HG02763 (cell line): ENCODE data around the gene CAV2.
"Not testable (repeated sequence)": the region's sequence is repeated elsewhere in the genome, so short reads cannot be mapped to it uniquely, and the experiment has no call there.

ENCODE experiments used
- ATAC-seq: cut with Tn5 transposase; IDR thresholded peaks from one replicate; pipeline ENCODE4 v1.9.1; 2021; ENCODE audit warnings: mild to moderate bottlenecking, moderate library complexity; ENCODE audit not compliant: unreplicated experiment

The CAV2 gene, protein sequence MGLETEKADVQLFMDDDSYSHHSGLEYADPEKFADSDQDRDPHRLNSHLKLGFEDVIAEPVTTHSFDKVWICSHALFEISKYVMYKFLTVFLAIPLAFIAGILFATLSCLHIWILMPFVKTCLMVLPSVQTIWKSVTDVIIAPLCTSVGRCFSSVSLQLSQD

DNA sequence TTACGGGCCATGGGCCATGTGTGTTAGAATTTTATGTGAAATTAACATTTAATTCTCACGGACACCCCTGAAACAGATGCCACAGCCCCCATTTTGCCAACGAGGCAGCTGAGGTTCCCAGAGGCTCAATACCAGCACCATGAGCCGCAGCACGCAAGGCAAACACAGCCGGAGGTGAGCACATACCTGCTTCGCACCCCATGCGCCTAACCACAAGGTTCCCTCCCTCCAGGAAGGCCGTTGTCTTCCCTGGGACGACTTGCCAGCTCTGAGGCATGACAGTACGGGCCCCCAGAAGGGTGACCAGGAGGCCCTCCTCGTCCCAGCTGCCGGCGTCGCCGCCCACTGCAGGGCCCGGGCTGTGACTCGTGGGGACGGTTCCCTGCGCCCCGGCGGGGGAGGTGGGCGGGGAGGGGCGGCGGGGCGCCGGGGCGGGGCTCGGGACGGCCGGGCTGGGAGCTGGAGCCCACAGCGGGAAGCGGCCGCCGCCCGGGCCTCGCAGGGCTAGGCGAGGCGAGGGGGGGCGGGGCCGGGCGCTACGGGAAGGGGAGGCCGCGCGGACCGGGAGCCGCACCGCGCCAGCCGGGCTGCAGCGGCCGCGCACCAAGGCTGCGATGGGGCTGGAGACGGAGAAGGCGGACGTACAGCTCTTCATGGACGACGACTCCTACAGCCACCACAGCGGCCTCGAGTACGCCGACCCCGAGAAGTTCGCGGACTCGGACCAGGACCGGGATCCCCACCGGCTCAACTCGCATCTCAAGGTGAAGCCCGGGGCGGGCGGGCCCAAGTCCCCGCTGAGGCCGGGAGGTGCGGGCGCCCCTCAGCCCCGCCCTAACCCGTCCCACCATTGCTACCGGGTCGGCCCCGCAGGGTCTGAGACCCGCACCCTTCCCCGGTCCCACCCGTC lies at the start of gene CAV2:
TSS of gene CAV2 (plus strand) at position 571 of the 910 bp plus-strand sequence. CDS start at position 615, 44 bp downstream.
- no peak for ATAC-seq

DNA sequence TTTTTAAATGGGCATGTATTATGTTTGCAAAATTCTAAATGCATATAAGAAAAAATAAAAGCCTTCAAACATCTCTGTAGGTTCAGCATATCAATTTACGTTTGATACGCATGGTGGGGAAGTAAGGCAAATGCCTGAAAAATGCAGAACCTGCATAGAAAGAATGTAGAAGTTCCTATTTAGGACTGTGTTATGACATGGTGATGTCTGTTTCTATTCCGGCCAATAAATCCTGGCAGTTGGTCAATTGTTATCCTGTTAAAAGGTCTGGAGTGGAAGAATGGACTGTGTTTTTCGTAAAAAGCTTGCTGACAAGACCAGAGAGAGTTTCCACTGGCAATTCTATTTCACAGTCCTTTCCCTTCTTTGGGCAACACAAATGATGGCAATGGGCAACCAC lies 49.6 kb upstream of the CAV2 start:
- ATAC-seq: no peak

DNA sequence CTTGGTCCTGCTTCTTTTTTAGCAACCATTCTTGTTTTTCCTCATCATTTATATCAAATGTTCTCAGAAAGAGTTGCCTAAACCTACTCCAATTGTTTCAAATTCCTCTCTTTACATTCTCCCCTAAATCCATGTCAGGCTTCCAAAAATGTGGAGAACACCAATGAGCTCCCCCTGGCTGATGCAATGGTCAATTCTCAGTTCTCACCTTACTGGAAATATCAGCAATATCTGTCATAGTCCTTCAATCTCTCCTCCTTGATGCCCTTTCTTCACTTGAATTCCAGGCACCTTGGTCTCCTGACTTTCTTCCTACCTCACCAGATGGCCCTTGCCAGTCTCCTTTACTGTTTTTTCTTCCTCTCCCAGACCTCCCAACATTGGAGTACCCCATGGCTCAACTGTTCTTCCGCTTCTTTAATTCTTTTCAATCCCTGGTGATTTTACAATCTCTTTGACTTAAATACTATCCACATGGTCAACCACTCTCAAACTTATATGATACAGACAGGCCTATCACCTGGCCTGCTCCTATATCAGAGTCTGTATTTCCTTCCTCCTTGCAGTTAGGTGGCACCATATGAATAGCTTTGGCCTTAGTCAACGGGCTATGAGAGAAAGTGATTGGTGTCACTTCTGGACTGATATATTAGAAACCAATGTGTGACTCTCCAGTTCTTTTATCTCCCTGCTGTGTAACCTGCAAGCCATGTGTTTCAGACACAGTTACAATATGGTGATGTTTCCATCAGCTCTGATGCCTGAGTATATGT lies 47.4 kb upstream of the CAV2 start:
- no peak for ATAC-seq

DNA sequence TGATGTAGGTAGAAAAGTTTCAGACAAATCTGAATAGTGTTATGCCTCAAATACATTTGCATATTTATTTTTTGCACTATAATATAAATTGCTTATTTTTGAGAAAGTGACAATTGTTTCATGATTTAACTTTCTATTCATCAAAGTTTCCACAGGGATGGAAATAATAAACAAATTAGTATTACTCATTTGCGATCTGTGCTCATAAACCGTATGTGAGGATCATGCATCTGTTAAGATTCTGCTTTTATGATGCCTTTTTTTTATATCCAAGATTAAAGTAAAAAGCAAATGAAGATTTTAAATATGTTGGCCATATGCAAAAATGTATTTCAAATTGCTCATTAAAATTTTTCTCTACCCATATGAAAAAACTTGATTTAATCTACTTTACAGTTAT lies 45.2 kb upstream of the CAV2 start:
- no peak for ATAC-seq

DNA sequence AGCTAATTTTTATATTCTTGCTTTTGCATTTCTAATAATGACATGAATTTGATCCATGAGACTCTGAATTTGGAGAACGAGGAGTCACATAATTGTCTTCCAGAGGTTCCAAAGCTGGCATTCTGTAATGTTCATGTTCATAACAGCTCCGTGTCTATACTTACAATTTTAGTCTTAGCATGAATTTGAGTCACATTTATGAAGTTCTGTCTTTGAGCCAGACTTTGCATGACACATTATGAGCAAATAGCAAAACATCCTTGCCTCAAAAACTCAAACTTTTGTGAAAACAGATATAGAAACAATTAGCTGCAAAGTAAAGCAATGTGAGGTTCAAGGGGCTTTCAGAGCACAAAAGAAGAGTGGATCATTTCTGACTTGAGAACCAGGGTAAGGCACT lies 44.5 kb upstream of the CAV2 start:
- ATAC-seq: no peak

DNA sequence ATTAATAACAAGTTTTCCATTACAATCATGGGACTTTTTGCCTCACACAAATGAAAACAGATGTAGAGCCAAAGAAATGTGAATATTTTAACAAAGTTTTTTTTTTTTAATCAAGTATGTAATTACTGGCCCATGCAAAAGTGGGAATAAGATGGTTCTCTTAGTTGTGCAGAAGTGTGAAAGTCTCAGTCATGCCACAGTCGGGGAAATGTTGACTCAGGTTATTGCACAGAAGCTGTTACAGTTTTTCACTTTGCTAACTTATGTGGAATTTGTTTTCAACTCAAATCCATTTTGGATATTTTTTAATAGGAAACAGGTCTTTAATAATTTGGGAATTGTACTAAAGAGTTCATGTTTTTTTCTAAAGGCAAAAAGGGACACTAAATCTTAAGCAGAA lies 44.0 kb upstream of the CAV2 start:
- no peak for ATAC-seq

DNA sequence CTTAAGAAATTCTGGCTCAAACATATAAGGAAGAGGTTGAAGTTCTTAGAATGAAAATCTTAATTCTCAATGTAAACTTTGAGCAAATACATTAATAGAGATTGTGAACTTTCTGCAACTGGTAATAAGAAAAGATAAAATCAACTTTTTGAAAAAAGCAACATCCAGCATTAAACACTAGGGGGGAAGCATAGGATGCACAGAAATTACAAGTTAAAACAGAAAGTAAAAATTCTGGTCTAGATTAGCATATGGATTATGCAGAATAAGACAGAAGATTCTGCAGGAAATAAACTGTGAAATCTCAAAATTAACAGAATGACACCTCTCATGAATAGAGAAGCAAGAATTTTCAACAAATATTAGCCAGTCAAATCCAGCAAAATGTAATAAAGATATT lies 38.0 kb upstream of the CAV2 start:
- ATAC-seq: no peak

DNA sequence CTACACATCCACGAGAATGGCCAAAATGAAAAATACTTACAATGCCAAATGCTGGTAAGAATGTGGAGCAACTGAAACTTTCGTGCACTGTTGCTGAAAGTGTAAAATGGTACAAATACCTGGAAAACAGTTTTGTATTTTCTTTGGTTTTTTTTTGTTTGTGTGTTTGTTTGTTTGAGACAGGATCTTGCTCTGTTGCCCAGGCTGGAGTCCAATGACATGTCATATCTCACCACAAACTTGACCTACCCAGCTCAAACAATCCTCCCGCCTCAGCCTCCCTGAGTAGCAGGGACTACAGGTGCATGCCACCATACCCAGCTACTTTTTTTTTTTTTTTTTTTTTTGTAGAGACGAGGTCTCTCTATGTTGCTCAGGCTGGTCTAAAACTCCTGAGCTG lies 35.6 kb upstream of the CAV2 start:
- ATAC-seq: no peak

DNA sequence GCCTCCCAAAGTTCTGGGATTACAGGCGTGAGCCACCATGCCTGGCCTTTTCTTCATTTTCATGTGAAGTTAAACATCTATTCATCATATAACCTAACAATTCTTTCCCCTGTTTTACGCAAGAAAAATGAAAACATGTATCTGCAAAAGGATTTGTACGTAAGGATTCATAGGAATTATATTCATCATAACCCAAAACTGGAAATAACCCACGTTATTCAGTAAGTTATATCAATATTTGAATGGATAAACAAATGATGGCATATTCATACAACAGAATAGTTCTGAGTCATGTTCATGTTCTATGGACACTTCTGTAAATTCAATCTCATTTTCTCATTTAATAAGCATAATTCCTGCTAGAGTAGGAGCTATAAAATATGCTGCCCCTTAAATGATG lies 35.2 kb upstream of the CAV2 start:
- ATAC-seq: no peak

DNA sequence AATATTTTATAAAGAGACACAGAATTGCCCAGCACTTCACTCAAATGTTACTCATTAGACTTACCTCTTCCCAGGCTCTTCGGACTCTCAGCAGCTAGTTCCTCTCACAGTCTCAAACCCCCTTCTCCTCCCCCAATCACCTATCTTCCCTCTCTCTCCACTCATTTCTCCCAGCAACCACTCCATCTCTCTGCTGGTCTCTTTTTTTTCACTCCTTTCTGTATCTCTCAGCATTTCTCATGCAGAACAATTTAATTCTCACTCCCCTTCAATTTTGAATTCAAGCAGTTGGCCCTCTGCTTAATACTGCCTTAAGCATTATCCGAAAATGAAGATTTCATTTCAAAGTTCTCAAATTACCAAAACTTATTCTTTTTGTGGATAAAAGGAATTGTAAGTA lies 34.4 kb upstream of the CAV2 start:
- ATAC-seq: no peak

DNA sequence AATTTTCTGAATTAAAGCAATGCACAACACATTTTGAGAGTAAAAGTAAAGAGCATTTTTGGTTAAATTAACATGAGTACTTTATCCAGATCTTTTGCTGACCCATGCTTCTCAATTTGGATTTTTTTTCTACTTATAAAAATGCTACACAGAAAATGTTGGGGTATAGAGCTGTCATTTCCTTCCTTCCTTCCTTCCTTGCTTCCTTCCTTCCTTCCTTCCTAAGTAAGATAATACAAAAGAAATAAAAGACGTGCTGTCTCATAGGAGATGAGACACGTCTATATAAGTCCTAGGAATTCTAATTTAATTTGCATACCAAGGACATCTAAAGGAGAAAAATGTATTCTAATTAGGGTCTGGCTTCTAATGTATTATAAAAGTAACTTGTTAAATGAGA lies 31.0 kb upstream of the CAV2 start:
- no peak for ATAC-seq

DNA sequence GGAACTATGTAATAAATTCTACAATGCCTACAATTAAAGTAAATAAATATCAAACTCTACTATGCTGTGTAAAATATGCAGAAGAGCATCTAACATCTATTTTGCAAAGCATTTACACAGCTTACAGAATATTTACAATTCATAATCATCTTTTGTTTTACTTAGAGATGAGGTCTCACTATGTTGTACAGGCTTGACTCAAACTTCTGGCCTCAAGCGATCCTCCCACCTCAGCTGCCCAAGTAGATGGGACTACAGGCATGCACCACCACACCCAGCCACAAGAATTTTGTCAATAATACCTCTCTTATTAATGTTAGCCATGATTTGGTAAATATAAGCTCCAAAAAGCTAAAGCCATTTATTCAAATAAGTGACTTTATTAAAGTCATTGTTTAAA lies 21.9 kb upstream of the CAV2 start:
- no peak for ATAC-seq

DNA sequence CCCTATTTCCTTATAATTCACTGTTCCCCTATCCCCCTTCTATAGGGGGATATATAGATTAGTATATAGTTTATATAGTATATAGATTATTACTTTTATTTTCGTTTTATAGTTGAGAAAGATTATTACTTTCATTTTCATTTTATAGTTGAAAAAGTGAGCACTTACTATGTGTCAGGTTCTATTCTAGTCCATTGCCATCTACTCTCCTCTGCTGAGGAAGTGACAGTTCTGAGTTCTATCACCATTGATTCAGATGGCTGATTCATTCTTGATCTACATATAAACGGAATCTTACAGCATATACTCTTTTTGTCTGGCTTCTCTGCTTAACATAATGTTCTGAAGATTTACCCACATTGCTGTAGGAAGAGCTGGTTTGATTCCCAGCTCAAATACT lies 20.7 kb upstream of the CAV2 start:
- no peak for ATAC-seq

DNA sequence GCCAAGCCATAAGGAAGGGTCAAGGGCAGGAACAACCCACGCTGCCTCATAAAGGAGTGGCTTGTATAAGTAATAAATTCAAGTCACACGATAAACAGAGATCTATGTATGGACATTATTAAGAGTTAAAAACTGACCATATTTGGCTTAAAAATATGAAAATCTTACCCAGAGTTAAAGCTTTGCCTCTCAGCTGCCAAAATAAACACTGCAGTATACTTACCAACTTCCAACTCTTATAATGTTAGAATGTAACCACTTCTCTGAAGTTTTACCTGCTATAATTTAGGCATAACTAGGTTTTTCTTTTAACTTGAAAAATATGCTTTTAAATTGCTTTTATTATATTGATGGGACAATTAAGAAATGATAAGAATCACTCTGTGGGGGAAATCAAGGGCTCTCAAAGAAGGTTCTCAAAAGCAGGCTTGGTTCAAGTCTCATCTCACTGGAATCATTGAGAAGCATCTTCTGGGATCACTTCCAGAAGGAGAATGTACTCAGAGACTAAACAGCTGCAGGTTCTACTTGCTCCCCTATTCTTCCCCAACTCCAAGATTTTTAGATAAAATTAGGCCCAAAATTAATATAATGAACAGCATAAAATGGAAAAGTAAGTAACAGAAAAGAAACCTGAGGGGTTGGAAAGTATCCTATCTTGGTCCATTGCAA lies 16.1 kb upstream of the CAV2 start:
- no peak for ATAC-seq

DNA sequence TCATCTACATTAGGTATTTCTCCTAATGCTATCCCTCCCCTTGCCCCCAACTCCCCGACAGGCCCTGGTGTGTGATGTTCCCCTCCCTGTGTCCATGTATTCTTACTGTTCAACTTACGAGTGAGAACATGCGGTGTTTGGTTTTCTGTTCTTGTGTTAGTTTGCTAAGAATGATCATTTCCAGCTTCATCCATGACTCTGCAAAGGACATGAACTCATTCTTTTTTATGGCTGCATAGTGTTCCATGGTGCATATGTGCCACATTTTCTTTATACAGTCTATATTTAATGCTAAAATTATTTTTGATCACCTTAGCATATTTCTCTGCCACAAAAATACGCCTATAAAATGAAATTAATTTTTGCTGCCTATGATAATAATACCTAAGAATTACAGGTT lies 15.1 kb upstream of the CAV2 start:
- not testable (repeated sequence) for ATAC-seq

DNA sequence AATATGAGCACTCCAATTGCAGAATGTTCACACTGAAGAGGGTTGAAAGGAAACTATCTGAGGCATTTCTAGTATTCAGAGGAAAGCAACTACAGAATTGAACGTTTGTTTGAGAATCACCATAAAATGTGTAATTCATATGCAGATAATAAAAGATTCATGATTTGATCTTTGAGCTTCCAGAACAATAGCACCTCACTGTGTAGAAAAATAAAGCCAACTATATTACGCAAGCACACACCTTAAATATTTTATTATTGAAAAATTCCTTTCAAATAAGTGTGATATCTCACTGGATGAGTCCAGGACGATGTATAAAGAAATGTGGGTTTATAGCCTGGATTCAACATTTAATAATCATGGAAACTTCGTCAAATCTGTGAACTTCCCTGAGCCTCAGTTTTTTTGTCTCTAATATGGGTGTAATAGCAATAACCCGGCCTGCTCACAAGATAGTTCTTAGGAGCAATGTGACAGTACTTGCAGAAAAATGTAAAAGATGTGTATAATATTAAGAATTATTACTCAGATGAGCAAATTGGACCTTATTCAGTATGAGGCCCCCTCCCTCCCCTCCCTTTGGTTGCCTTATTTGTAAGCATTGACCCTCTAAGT lies 11.5 kb upstream of the CAV2 start:
- ATAC-seq: no peak

DNA sequence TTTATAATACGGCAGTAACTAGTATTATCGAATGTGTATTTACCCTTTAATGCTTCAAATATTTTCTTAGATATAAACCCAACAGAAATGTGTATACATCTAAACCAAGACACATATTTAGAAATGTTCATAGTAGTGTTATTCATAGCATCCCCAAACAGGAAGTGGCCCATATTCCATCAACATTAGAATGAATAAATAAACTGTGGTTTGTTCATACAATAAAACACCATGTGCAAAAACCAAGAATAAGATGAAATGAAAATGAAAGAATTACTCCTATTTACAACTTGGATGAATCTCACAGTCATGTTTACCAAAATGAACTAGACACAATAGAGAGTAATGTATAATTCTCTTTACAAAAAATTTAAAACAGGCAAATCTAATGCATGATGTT lies 9.2 kb upstream of the CAV2 start:
- ATAC-seq: no peak

DNA sequence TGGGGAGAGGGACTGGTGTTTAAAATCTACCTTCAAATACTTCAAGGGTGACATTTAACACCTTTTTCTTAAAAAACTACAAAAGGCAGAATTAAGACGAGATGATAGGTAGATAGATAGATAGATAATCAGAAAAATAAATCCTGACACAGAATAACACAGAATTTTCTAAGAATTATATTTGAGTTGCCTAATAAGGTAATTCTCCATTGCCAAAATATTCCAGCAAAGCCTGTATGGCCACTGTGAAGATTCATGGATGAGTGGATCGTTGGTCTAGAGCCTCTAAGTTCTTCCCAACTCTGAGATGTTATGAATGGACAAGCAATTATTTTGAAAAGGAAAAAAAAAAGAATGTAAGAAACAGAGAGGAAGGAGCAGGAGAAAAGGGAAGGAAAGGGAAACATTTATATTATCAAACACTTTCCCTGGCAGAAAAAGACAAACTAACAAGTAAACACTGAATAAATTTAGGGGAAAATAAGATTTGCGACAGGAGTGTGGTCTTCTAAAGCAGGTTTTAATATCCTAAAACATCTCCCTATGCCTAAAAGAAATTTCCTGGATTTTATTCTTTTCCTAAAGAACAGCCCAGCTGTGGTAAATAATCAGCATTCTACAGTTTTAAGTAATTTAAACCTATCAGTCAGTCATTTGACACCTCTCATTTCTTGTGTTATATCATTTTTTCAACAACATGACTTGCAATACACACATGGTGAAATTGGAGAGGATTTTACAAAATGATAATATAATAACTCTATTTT lies 7.5 kb upstream of the CAV2 start:
- no peak for ATAC-seq

DNA sequence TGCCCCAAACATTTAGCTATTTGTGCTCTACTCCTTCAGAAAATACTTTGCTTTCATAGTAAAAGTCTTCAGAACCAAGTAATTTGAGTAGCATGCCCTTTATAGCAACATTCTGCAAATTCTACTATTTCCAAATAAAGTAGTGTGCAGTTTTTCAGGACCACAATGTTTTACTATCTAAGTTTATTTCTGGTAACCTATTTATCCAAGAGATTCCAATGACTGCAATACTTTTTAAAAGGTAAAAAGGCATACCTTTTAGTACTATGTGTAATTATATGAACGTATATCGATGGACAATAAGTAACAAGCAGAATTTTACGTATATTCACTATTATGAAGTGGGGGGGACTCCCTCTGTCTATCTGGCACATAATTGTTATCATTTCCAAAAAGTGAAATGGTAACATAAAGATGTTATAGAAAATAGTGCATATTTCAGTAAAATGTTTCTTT lies 6.9 kb upstream of the CAV2 start:
- no peak for ATAC-seq

DNA sequence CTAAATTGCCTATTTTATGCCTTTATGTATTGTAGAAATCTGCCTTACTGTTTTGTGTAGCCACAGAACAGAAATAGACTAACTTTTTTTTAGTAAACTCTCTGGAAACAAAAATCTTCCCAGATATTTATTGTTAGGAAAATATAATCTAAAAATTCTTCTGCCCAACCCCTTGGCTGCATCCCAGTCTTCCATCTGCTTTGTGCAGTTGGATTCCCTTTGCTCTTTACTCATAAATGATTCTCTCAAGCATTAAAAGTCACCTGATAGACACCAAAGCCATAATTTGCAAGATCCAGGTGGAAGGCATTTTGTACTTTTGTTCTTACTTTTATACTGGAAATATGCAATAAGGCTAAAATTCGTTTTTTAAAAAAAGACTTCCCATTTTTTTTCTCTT lies 6.1 kb upstream of the CAV2 start:
- no peak for ATAC-seq
